ENCODE measurements around the gene JMJD4.

DNA sequence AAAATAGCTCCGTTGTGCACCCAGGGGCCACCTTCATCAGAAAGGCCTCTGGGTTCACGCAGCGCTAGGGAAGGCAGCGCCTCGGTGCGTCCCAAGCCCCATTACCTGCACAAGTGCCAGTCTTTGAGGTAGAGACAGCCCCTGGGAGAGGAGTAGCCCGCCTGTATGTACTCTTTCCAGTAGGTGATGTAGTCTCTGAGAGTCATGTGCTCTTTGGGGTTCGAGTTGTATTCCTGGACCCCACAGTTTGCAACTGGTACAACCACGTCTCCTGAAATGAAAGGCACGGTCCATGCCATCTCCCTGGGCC, 601 bp downstream of the JMJD4 start:
- no peak for TF ChIP-seq POLR2A (IDR thresholded peaks at IDR 0.05)
- TF ChIP-seq, protein P1, sequence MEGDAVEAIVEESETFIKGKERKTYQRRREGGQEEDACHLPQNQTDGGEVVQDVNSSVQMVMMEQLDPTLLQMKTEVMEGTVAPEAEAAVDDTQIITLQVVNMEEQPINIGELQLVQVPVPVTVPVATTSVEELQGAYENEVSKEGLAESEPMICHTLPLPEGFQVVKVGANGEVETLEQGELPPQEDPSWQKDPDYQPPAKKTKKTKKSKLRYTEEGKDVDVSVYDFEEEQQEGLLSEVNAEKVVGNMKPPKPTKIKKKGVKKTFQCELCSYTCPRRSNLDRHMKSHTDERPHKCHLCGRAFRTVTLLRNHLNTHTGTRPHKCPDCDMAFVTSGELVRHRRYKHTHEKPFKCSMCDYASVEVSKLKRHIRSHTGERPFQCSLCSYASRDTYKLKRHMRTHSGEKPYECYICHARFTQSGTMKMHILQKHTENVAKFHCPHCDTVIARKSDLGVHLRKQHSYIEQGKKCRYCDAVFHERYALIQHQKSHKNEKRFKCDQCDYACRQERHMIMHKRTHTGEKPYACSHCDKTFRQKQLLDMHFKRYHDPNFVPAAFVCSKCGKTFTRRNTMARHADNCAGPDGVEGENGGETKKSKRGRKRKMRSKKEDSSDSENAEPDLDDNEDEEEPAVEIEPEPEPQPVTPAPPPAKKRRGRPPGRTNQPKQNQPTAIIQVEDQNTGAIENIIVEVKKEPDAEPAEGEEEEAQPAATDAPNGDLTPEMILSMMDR (IDR thresholded peaks at IDR 0.05) = no peak

All from heart left ventricle (tissue), 13 donors.